ENCODE data around the gene SSBP1.

DNA sequence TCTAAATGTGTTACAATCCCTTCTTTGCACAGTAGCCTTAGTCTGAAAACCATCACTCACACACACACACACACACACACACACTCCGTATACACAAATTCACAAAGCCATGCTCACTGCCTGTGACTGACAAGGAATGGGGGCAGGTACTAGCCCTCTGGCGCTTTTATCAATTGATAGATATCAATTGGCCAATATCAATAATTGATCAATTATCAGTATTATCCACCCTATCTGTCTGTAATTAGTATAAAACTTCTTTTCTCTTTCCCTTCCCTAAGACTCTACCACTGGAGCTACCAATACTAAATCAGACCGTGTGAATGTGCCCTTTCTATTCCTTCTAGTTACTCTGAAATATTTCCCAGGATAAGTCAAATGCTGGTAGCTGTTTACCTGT, 38.3 kb upstream of the SSBP1 start:
- no peak for TF ChIP-seq EP300 (IDR thresholded peaks at IDR 0.05)
- TF ChIP-seq, protein P1, sequence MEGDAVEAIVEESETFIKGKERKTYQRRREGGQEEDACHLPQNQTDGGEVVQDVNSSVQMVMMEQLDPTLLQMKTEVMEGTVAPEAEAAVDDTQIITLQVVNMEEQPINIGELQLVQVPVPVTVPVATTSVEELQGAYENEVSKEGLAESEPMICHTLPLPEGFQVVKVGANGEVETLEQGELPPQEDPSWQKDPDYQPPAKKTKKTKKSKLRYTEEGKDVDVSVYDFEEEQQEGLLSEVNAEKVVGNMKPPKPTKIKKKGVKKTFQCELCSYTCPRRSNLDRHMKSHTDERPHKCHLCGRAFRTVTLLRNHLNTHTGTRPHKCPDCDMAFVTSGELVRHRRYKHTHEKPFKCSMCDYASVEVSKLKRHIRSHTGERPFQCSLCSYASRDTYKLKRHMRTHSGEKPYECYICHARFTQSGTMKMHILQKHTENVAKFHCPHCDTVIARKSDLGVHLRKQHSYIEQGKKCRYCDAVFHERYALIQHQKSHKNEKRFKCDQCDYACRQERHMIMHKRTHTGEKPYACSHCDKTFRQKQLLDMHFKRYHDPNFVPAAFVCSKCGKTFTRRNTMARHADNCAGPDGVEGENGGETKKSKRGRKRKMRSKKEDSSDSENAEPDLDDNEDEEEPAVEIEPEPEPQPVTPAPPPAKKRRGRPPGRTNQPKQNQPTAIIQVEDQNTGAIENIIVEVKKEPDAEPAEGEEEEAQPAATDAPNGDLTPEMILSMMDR (IDR thresholded peaks at IDR 0.05): no peak
- TF ChIP-seq POLR2A (IDR thresholded peaks at IDR 0.05): no peak
